ENCODE results near the gene FCGR3B. TPM values are rescaled to one million over a fixed set of nuclear protein-coding genes. Genes with fewer than 3 reads are reported as not detected.
"Not testable (repeated sequence)": the region's sequence is repeated elsewhere in the genome, so short reads cannot be mapped to it uniquely, and the experiment has no call there.

Gene FCGR3B
- total RNA-seq, 1 experiment from 2014 or later, result not detected

- Histone ChIP-seq H3K4me3 (ENCODE audit: low read depth, low read length, poor library complexity, severe bottlenecking) (no peak overlapping the region), H3K4me1 (ENCODE audit: insufficient read depth, low read length, poor library complexity, severe bottlenecking) (no peaks in the 10 kb centered on the region), H3K27ac (ENCODE audit: low read depth, low read length, poor library complexity, severe bottlenecking) (no peak overlapping the region), H3K36me3 (ENCODE audit: insufficient read depth, low read length, poor library complexity, severe bottlenecking) (no peaks in the 10 kb centered on the region), H3K9me3 (ENCODE audit: low read depth, low read length, poor library complexity, severe bottlenecking) (no peaks in the 10 kb centered on the region), H3K27me3 (replicated peaks; ENCODE audit: insufficient read depth, low read depth, low read length, poor library complexity) (peaks cover 4% of the 10 kb centered on the region)
- DNase-seq (ENCODE audit: low spot score), result no peak
- no peak for TF ChIP-seq EZH2 (IDR thresholded peaks at IDR 0.05; ENCODE audit: borderline replicate concordance, low read depth, low read length, poor library complexity, severe bottlenecking)
- TF ChIP-seq CTCF (conservative IDR thresholded peaks at IDR 0.05; ENCODE audit: low read depth, low read length), result no peak
- ChIA-PET POLR2A (ENCODE audit: low non-redundant PET) (no interaction called here), CTCF (no interaction called here)
- no TSS peak for BruUV-seq (replicated peaks)
- intact Hi-C loops (cut with micrococcal nuclease; ENCODE audit: unreplicated experiment), result no loop called here
Observed at GRCh38 chr1:161676441-161676840, 45.5 kb upstream of the FCGR3B start.

GRCh38 chr1:161674908-161675307 lies 43.9 kb upstream of the FCGR3B start:
- H3K4me1 ChIP-seq (ENCODE audit: insufficient read depth, low read length, poor library complexity, severe bottlenecking); intact Hi-C loops (cut with micrococcal nuclease; ENCODE audit: unreplicated experiment); H3K4me3 ChIP-seq (ENCODE audit: low read depth, low read length, poor library complexity, severe bottlenecking); H3K27ac ChIP-seq (ENCODE audit: low read depth, low read length, poor library complexity, severe bottlenecking); POLR2A ChIA-PET (ENCODE audit: low non-redundant PET); CTCF ChIA-PET; DNase-seq (ENCODE audit: low spot score); H3K36me3 ChIP-seq (ENCODE audit: insufficient read depth, low read length, poor library complexity, severe bottlenecking); H3K9me3 ChIP-seq (ENCODE audit: low read depth, low read length, poor library complexity, severe bottlenecking); BruUV-seq (replicated peaks); H3K27me3 ChIP-seq (replicated peaks; ENCODE audit: insufficient read depth, low read depth, low read length, poor library complexity): not testable (repeated sequence)

GRCh38 chr1:161674447-161674846 lies 43.5 kb upstream of the FCGR3B start:
- POLR2A ChIA-PET (ENCODE audit: low non-redundant PET); H3K4me1 ChIP-seq (ENCODE audit: insufficient read depth, low read length, poor library complexity, severe bottlenecking); H3K4me3 ChIP-seq (ENCODE audit: low read depth, low read length, poor library complexity, severe bottlenecking); H3K27me3 ChIP-seq (replicated peaks; ENCODE audit: insufficient read depth, low read depth, low read length, poor library complexity); H3K27ac ChIP-seq (ENCODE audit: low read depth, low read length, poor library complexity, severe bottlenecking); DNase-seq (ENCODE audit: low spot score); BruUV-seq (replicated peaks); intact Hi-C loops (cut with micrococcal nuclease; ENCODE audit: unreplicated experiment); H3K36me3 ChIP-seq (ENCODE audit: insufficient read depth, low read length, poor library complexity, severe bottlenecking); CTCF ChIA-PET; H3K9me3 ChIP-seq (ENCODE audit: low read depth, low read length, poor library complexity, severe bottlenecking): not testable (repeated sequence)

GRCh38 chr1:161673437-161673836 lies 42.5 kb upstream of the FCGR3B start:
- H3K27me3 ChIP-seq (replicated peaks; ENCODE audit: insufficient read depth, low read depth, low read length, poor library complexity); DNase-seq (ENCODE audit: low spot score); intact Hi-C loops (cut with micrococcal nuclease; ENCODE audit: unreplicated experiment); H3K9me3 ChIP-seq (ENCODE audit: low read depth, low read length, poor library complexity, severe bottlenecking); H3K4me3 ChIP-seq (ENCODE audit: low read depth, low read length, poor library complexity, severe bottlenecking); H3K36me3 ChIP-seq (ENCODE audit: insufficient read depth, low read length, poor library complexity, severe bottlenecking); CTCF ChIA-PET; H3K27ac ChIP-seq (ENCODE audit: low read depth, low read length, poor library complexity, severe bottlenecking); H3K4me1 ChIP-seq (ENCODE audit: insufficient read depth, low read length, poor library complexity, severe bottlenecking); POLR2A ChIA-PET (ENCODE audit: low non-redundant PET); BruUV-seq (replicated peaks): not testable (repeated sequence)

GRCh38 chr1:161671045-161672020 lies 40.4 kb upstream of the FCGR3B start:
- DNase-seq (ENCODE audit: low spot score); H3K4me3 ChIP-seq (ENCODE audit: low read depth, low read length, poor library complexity, severe bottlenecking); CTCF ChIA-PET; H3K27ac ChIP-seq (ENCODE audit: low read depth, low read length, poor library complexity, severe bottlenecking); H3K9me3 ChIP-seq (ENCODE audit: low read depth, low read length, poor library complexity, severe bottlenecking); POLR2A ChIA-PET (ENCODE audit: low non-redundant PET); H3K27me3 ChIP-seq (replicated peaks; ENCODE audit: insufficient read depth, low read depth, low read length, poor library complexity); H3K4me1 ChIP-seq (ENCODE audit: insufficient read depth, low read length, poor library complexity, severe bottlenecking); H3K36me3 ChIP-seq (ENCODE audit: insufficient read depth, low read length, poor library complexity, severe bottlenecking); BruUV-seq (replicated peaks); intact Hi-C loops (cut with micrococcal nuclease; ENCODE audit: unreplicated experiment): not testable (repeated sequence)

- CTCF ChIA-PET; BruUV-seq (replicated peaks): not testable (repeated sequence)
Observed at GRCh38 chr1:161664689-161665088, 33.7 kb upstream of the FCGR3B start.

GRCh38 chr1:161663569-161663968 lies 32.6 kb upstream of the FCGR3B start:
- DNase-seq (ENCODE audit: low spot score); H3K9me3 ChIP-seq (ENCODE audit: low read depth, low read length, poor library complexity, severe bottlenecking); H3K4me1 ChIP-seq (ENCODE audit: insufficient read depth, low read length, poor library complexity, severe bottlenecking); H3K4me3 ChIP-seq (ENCODE audit: low read depth, low read length, poor library complexity, severe bottlenecking); CTCF ChIA-PET; BruUV-seq (replicated peaks); H3K36me3 ChIP-seq (ENCODE audit: insufficient read depth, low read length, poor library complexity, severe bottlenecking); intact Hi-C loops (cut with micrococcal nuclease; ENCODE audit: unreplicated experiment); H3K27ac ChIP-seq (ENCODE audit: low read depth, low read length, poor library complexity, severe bottlenecking); POLR2A ChIA-PET (ENCODE audit: low non-redundant PET); H3K27me3 ChIP-seq (replicated peaks; ENCODE audit: insufficient read depth, low read depth, low read length, poor library complexity): not testable (repeated sequence)

More at GRCh38 chr1:161664689-161665088, 33.7 kb upstream of the FCGR3B start:
- H3K4me1 ChIP-seq (ENCODE audit: insufficient read depth, low read length, poor library complexity, severe bottlenecking); intact Hi-C loops (cut with micrococcal nuclease; ENCODE audit: unreplicated experiment); H3K36me3 ChIP-seq (ENCODE audit: insufficient read depth, low read length, poor library complexity, severe bottlenecking); H3K27me3 ChIP-seq (replicated peaks; ENCODE audit: insufficient read depth, low read depth, low read length, poor library complexity); DNase-seq (ENCODE audit: low spot score); H3K27ac ChIP-seq (ENCODE audit: low read depth, low read length, poor library complexity, severe bottlenecking); POLR2A ChIA-PET (ENCODE audit: low non-redundant PET); H3K4me3 ChIP-seq (ENCODE audit: low read depth, low read length, poor library complexity, severe bottlenecking); H3K9me3 ChIP-seq (ENCODE audit: low read depth, low read length, poor library complexity, severe bottlenecking): not testable (repeated sequence)
